H9 (cell line): ENCODE measurements around the gene TXNL4A. TPM values are rescaled to one million over a fixed set of nuclear protein-coding genes. Genes with fewer than 3 reads are reported as not detected.

Experiments used
- DNase-seq: peaks from one replicate; pipeline ENCODE4 v3.0.0-alpha.2; 2017
- H2AFZ ChIP-seq: one replicate; pipeline ENCODE4 v1.6.1; 2013; ENCODE audit warnings: mild to moderate bottlenecking, low read length, control low read depth, moderate library complexity
- H2AK5ac ChIP-seq: 2 replicates; pipeline ENCODE4 v1.6.1; 2013; ENCODE audit warnings: low read length, control low read depth, mixed read lengths; ENCODE audit not compliant: insufficient read length
- H2BK120ac ChIP-seq: one replicate; pipeline ENCODE4 v1.6.1; 2013; ENCODE audit warnings: low read depth, mild to moderate bottlenecking, low read length, control low read depth, inconsistent platforms; ENCODE audit not compliant: poor library complexity, severe bottlenecking
- H2BK12ac ChIP-seq: 2 replicates; pipeline ENCODE4 v1.6.1; 2013; ENCODE audit warnings: low read length, control low read depth, mixed read lengths, low read depth; ENCODE audit not compliant: insufficient read length
- H2BK15ac ChIP-seq: 2 replicates; pipeline ENCODE4 v1.6.1; 2013; ENCODE audit warnings: low read depth, low read length, control low read depth
- H2BK20ac ChIP-seq: one replicate; pipeline ENCODE4 v1.6.1; 2013; ENCODE audit warnings: low read depth, mild to moderate bottlenecking, low read length, control low read depth, inconsistent platforms; ENCODE audit not compliant: poor library complexity, severe bottlenecking
- H2BK5ac ChIP-seq: 2 replicates; pipeline ENCODE4 v1.6.1; 2013; ENCODE audit warnings: low read length, control low read depth, mixed read lengths; ENCODE audit not compliant: insufficient read length
- H3K14ac ChIP-seq: 2 replicates; pipeline ENCODE4 v1.6.1; 2013; ENCODE audit warnings: low read length, control low read depth; ENCODE audit not compliant: insufficient read depth
- H3K18ac ChIP-seq: 2 replicates; pipeline ENCODE4 v1.6.1; 2013; ENCODE audit warnings: low read depth, mild to moderate bottlenecking, mixed read lengths, low read length, control low read depth; ENCODE audit not compliant: insufficient read length
- H3K23ac ChIP-seq: 2 replicates; pipeline ENCODE4 v1.6.1; 2013; ENCODE audit warnings: low read length, control low read depth, mixed read lengths, low read depth; ENCODE audit not compliant: insufficient read length
- H3K23me2 ChIP-seq: 2 replicates; pipeline ENCODE4 v1.6.1; 2013; ENCODE audit warnings: low read depth, mild to moderate bottlenecking, mixed read lengths, low read length, control low read depth; ENCODE audit not compliant: insufficient read length, poor library complexity, severe bottlenecking
- H3K27ac ChIP-seq: 2 replicates; pipeline ENCODE4 v1.5.1; 2013; ENCODE audit warnings: low read length, control low read depth, mixed read lengths, low read depth; ENCODE audit not compliant: insufficient read length
- H3K27me3 ChIP-seq: 2 replicates; pipeline ENCODE4 v1.6.1; 2013; ENCODE audit warnings: low read length, control low read depth, inconsistent platforms; ENCODE audit not compliant: insufficient read depth
- H3K4ac ChIP-seq: 2 replicates; pipeline ENCODE4 v1.6.1; 2013; ENCODE audit warnings: low read depth, mild to moderate bottlenecking, control low read depth, inconsistent platforms, low read length, moderate library complexity
- H3K4me1 ChIP-seq: 2 replicates; pipeline ENCODE4 v1.6.1; 2013; ENCODE audit warnings: low read length, control low read depth, inconsistent platforms; ENCODE audit not compliant: insufficient read depth
- H3K4me2 ChIP-seq: 2 replicates; pipeline ENCODE4 v1.6.1; 2013; ENCODE audit warnings: low read length, control low read depth, mixed read lengths; ENCODE audit not compliant: insufficient read length, insufficient read depth
- H3K56ac ChIP-seq: 2 replicates; pipeline ENCODE4 v1.6.1; 2013; ENCODE audit warnings: low read depth, mild to moderate bottlenecking, mixed read lengths, low read length, control low read depth; ENCODE audit not compliant: insufficient read length
- H3K79me1 ChIP-seq: 2 replicates; pipeline ENCODE4 v1.6.1; 2013; ENCODE audit warnings: low read depth, mild to moderate bottlenecking, moderate library complexity, low read length, control low read depth, inconsistent platforms; ENCODE audit not compliant: insufficient read depth, poor library complexity, severe bottlenecking
- H3K79me2 ChIP-seq: 2 replicates; pipeline ENCODE4 v1.6.1; 2013; ENCODE audit warnings: low read length, control low read depth, inconsistent platforms; ENCODE audit not compliant: insufficient read depth
- H3K9ac ChIP-seq: 2 replicates; pipeline ENCODE4 v1.6.1; 2013; ENCODE audit warnings: low read length, control low read depth, mixed read lengths; ENCODE audit not compliant: insufficient read length; ENCODE audit errors: extremely low read depth
- H3K9me3 ChIP-seq: one replicate; pipeline ENCODE4 v1.6.1; 2013; ENCODE audit warnings: low read depth, low read length, inconsistent platforms; ENCODE audit not compliant: control insufficient read depth
- H3T11ph ChIP-seq: one replicate; pipeline ENCODE4 v1.6.1; 2013; ENCODE audit warnings: mild to moderate bottlenecking, low read length, control low read depth, inconsistent platforms
- H4K20me1 ChIP-seq: one replicate; pipeline ENCODE4 v1.6.1; 2013; ENCODE audit not compliant: control insufficient read depth, insufficient read length, insufficient read depth
- H4K5ac ChIP-seq: 2 replicates; pipeline ENCODE4 v1.6.1; 2013; ENCODE audit warnings: low read depth, mild to moderate bottlenecking, mixed read lengths, low read length, control low read depth; ENCODE audit not compliant: insufficient read length
- H4K8ac ChIP-seq: replicated peaks from 2 replicates; pipeline ENCODE4 v1.6.1; 2013; ENCODE audit warnings: low read length, control low read depth, mixed read lengths, low read depth; ENCODE audit not compliant: insufficient read length
- H4K91ac ChIP-seq: 2 replicates; pipeline ENCODE4 v1.6.1; 2013; ENCODE audit warnings: low read depth, mild to moderate bottlenecking, moderate library complexity, mixed read lengths, low read length, control low read depth; ENCODE audit not compliant: insufficient read length
- H3K27ac Mint-ChIP-seq, 3 experiments: 2 replicates in 2 of 3; 3 replicates in 1 of 3; pipeline ENCODE4 v1.8.0; 2020 to 2021; ENCODE audit warnings: mixed read lengths in 3 of 3, mild to moderate bottlenecking in 1 of 3, moderate library complexity in 1 of 3
- H3K27me3 Mint-ChIP-seq: 2 replicates; pipeline ENCODE4 v1.8.0; 2021; ENCODE audit warnings: low read depth, mild to moderate bottlenecking, moderate library complexity, mixed read lengths
- H3K36me3 Mint-ChIP-seq, 3 experiments: 2 replicates in 2 of 3; 3 replicates in 1 of 3; pipeline ENCODE4 v1.8.0; 2020 to 2021; ENCODE audit warnings: low read depth in 3 of 3, mixed read lengths in 3 of 3; ENCODE audit not compliant: insufficient read depth in 1 of 3
- H3K4me1 Mint-ChIP-seq, 2 experiments: 2 replicates each; pipeline ENCODE4 v1.8.0; 2020; ENCODE audit warnings: mixed read lengths in 2 of 2
- H3K4me3 Mint-ChIP-seq, 2 experiments: 2 replicates in 1 of 2; 3 replicates in 1 of 2; pipeline ENCODE4 v1.8.0; 2020 to 2021; ENCODE audit warnings: mild to moderate bottlenecking in 2 of 2, mixed read lengths in 2 of 2, moderate library complexity in 1 of 2
- H3K9me3 Mint-ChIP-seq, 2 experiments: 2 replicates in 1 of 2; 3 replicates in 1 of 2; pipeline ENCODE4 v1.8.0; 2020; ENCODE audit warnings: mild to moderate bottlenecking in 2 of 2, mixed read lengths in 2 of 2, moderate library complexity in 1 of 2
- CTCF ChIP-seq: fragments of 200-600 bp; sonication (generic); conservative IDR thresholded peaks from 3 replicates; pipeline ENCODE4 v1.8.0; 2021; ENCODE audit warnings: antibody characterized with exemption, mild to moderate bottlenecking
- WGBS: extraction: QIAGEN DNeasy Blood & Tissue Kit; methylation state at CpG from one replicate; pipeline ENCODE4 v1.1.7; 2013; ENCODE audit warnings: missing lambda C conversion rate, low lambda C conversion rate, mixed read lengths; ENCODE audit not compliant: insufficient read length; ENCODE audit errors: extremely low coverage; 5-methylcytosine and 5-hydroxymethylcytosine counted together
- total RNA-seq: library from RNA; stranded (reverse); gene quantifications from 2 replicates; pipeline ENCODE4 v1.2.1, GENCODE V29; 2021

TXNL4A gene
- total RNA-seq, 1 experiment from 2014 or later = 163 TPM

DNA sequence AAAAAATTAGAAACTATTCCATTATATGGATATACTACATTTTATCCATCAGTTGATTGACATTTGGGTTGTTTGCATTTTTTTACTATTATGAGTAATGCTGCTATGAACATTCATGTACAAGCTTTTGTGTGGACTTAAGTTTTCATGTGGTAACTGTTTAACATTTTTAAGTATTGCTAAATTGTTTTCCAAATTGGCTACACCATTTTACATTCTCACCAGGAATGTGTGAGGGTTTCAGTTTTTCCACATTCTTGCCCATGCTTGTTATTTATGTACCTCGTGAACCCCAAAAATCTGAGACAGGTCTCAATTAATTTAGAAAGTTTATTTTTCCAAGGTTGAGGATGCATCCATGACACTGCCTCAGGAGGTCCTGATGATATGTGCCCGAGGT, 3.1 kb upstream of the TXNL4A start:
- no peaks in the 10 kb centered on the region; a peak in 1 of 5 replicates for H3K9me3 Mint-ChIP-seq
- no CpG with 5 or more reads among the region's 2 CpGs for WGBS

More for the DNA sequence above, 3.1 kb upstream of the TXNL4A start:
- no peak for DNase-seq
- Histone ChIP-seq H3K27me3 (no peaks in the 10 kb centered on the region), H3K79me2 (peaks cover 11% of the 10 kb centered on the region; the same call in 1 of the 2 replicates), H2BK20ac (no peak overlapping the region), H3K4me1 (peaks cover 7% of the 10 kb centered on the region; the same call in 1 of the 2 replicates), H3K14ac (no peak overlapping the region), H3K9me3 (no peaks in the 10 kb centered on the region), H4K91ac (no peak overlapping the region), H2BK5ac (no peak overlapping the region), H2AK5ac (no peak overlapping the region), H3K18ac (no peak overlapping the region), H2BK12ac (no peak overlapping the region), H3K56ac (no peak overlapping the region), H4K8ac (no peak overlapping the region), H3K9ac (no peak overlapping the region), H4K5ac (no peak overlapping the region), H2BK120ac (no peak overlapping the region), H3K79me1 (peaks cover 3% of the 10 kb centered on the region), H4K20me1 (no peaks in the 10 kb centered on the region), H3K23ac (no peak overlapping the region), H3T11ph (no peak overlapping the region), H2AFZ (no peak overlapping the region), H3K4ac (no peak overlapping the region), H3K23me2 (peaks cover 8% of the 10 kb centered on the region), H3K27ac (no peak overlapping the region), H3K4me2 (no peak overlapping the region), H2BK15ac (no peak overlapping the region)
- Mint-ChIP-seq H3K27me3 (no peaks in the 10 kb centered on the region; the same call in 1 of the 2 replicates), H3K4me3 (no peak overlapping the region), H3K36me3 (peaks cover 4 to 6% (median 5%) of the 10 kb centered on the region in 3 experiments; a peak in 6 of 7 replicates), H3K27ac (no peak overlapping the region), H3K4me1 (peaks cover 38 to 40% of the 10 kb centered on the region in 2 experiments)
- no peak for TF ChIP-seq CTCF
